GM19455 (cell line): ENCODE data around the gene TIA1.
A peak's percentile ranks its signal among the peaks of the same experiment; 100 is the strongest.
"Not testable (repeated sequence)": the region's sequence is repeated elsewhere in the genome, so short reads cannot be mapped to it uniquely, and the experiment has no call there.

Experiments
- ATAC-seq: cut with Tn5 transposase; IDR thresholded peaks from one replicate; pipeline ENCODE4 v1.9.1; 2021; ENCODE audit not compliant: unreplicated experiment

The TIA1 gene, protein sequence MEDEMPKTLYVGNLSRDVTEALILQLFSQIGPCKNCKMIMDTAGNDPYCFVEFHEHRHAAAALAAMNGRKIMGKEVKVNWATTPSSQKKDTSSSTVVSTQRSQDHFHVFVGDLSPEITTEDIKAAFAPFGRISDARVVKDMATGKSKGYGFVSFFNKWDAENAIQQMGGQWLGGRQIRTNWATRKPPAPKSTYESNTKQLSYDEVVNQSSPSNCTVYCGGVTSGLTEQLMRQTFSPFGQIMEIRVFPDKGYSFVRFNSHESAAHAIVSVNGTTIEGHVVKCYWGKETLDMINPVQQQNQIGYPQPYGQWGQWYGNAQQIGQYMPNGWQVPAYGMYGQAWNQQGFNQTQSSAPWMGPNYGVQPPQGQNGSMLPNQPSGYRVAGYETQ

DNA sequence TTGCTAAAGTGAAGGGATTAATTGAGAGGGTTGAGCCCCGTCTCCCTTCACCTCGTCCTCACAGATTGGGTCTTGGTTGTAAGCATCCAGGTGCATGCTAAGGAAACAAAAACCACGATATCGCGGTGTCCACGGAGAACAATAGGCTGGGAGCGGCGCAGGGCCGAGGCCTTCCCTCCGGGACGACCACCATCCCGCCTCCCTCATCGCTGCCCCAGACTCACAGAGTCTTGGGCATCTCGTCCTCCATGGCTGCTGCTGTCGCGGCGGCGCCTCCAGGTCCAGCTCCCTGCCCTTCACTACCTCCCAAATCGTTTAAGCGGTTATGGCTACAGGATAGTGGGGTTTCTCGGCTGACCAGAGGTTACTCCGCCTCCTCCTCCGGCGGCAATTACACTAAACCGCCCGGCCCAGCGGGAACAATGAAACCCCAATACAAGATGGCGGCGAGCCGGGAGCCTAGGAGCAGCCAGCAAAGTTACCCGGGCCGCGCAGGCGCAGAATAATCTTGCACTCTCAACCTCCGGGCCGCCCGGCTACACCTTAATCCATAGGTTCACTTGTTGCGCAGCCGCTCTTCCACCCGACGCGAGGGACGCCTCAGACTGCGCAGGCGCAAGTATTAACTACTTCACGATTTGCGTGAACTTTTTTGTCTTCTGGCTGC is at the start of gene TIA1:
TIA1 (minus strand) TSS at position 448 of the 667 bp plus-strand sequence; CDS start at position 250, 198 bp downstream.
- ATAC-seq, result peak; percentile 91

- ATAC-seq, result not testable (repeated sequence)
Measured at GRCh38 chr2:70297828-70298227, 49.4 kb upstream of the TIA1 start.

DNA sequence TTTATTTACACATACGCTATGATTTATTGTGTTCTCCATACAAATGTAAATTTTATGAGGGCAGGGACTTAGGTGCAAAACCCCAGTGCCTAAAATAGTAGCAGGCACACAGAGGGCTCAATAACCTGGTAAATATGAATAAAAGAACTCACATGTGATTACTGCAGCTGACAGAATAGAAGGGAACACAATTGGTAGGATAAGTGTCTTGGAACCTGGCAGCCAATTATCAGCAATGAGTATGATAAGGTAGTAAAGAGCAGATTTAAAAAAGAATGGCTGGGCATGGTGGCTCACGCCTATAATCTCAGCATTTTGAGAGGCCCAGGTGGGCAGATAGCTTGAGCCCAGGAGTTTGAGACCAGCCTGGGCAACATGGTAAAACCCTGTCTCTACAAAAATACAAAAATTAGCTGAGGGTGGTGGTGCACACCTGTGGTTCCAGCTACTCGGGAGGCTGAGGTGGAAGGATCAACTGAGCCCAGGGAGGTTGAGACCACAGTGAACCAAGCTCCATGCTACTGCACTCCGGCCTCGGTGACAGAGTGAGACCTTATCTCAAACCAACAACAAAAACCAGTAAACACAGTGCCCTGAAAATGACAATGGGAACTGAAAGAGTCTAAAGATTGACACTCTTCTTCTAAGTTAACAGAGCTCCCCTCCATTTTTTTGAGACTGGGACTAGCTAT is 35.2 kb upstream of the TIA1 start:
- ATAC-seq, result no peak

- ATAC-seq, result no peak
Measured at GRCh38 chr2:70282439-70282838, 34.0 kb upstream of the TIA1 start.

GRCh38 chr2:70280242-70280798 is 31.9 kb upstream of the TIA1 start:
- ATAC-seq, result no peak

DNA sequence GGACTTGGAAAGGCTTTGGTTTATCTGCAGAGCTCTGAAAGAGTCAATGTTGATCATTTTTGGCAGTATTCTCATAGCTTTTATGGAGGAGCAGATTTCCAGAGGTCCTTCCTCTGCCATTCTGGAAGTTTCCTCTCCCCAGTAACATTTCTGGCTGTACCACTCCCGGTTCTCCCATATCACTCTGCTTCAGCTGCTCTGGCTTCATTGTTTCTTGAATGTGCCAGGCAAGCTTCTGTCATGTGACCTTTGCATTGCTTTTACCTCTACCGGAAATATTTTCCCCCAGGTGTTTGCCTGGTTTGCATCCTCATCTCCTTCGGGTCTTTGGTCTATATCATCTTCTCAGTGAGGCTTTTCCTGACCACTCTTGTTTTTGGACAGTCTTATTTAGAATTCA is 21.9 kb upstream of the TIA1 start:
- ATAC-seq, result no peak

DNA sequence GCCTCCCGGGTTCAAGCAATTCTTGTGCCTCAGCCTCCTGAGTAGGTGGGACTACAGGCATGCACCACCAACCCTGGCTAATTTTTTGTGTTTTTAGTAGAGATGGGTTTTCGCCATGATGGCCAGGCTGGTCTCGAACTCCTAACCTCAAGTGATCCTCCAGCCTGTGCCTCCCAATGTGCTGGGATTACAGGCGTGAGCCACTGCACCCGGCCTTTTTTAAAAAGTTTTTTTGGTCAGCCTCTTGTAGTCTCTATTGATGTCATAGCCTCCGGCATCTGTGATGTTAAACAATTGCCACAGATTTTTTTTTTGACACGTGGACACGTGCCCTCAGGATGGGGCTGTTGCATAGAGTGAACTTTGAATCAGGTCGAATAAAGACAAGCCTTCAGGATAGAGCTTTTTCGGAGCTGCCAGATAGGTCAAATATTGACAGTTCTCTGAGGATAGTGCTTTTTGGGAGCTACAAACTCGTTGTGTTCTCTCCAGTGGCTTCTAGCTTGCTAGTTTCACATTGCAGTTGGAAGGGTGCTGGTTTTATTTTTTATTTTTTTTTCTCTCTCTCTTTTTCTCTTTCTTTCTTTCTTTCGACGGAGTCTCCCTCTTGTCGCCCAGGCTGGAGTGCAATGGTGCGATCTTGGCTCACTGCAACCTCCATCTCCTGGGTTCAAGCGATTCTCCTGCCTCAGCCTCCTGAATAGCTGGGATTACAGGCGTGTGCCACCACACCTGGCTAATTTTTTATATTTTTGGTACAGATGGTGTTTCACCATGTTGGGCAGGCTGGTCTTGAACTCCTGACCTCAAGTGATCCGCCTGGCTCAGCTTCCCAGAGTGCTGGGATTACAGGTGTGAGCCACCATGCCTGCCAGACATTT is 21.2 kb upstream of the TIA1 start:
- ATAC-seq, result not testable (repeated sequence)

- ATAC-seq, result not testable (repeated sequence)
Measured at GRCh38 chr2:70266925-70267324, 18.5 kb upstream of the TIA1 start.

GRCh38 chr2:70261501-70261900 is 13.1 kb upstream of the TIA1 start:
- ATAC-seq, result no peak

GRCh38 chr2:70258532-70258875 is 10.1 kb upstream of the TIA1 start:
- peak; percentile 11 for ATAC-seq

DNA sequence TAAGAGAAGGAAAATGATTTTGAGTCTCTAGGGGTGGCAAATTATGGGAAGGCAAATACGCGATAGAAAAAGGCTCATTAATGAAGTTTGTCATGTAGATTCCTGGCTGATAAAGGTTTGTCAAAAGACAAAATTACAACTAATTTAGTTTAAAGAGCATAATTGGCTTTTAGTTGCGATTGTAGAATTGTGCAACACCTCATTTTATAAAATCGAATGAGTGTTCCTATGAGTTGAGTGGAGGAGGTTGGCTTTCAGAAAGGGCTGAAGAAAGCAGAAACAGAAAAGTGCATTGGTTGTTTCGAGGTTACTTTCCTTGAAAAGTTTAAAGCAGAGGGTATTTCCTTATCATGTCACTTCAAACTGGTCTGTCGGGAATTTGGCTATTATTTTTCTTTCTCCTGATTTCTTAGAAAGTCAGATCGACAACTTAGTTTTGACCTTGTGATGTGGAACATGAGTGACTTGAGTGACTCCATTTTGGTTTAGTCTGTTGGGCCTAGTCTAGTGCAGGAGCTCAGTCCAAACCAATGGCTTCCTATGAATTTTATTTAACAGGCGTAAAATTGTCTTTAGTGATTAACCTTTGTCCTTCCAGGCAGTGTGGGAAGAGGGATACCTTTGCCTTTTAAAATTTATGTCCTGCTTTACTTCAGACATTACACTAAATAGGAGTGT is 7.3 kb upstream of the TIA1 start:
- no peak for ATAC-seq

DNA sequence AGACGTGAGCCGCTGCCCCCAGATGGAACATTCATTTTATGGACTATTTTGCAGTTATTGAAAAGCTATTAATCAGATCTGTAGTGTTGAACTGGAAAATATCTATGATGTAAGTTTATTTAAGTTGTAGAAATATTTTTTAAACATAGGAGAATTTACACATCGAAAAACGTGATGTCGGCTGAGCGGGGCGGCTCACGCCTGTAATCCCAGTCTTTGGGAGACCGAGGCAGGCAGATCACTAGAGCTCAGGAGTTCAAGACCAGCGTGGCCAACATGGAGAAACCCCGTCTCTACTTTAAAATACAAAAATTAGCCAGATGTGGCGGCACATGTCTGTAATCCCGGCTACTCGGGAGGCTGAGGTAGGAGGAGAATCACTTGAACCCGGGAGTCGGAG is 2.0 kb upstream of the TIA1 start:
- no peak for ATAC-seq

DNA sequence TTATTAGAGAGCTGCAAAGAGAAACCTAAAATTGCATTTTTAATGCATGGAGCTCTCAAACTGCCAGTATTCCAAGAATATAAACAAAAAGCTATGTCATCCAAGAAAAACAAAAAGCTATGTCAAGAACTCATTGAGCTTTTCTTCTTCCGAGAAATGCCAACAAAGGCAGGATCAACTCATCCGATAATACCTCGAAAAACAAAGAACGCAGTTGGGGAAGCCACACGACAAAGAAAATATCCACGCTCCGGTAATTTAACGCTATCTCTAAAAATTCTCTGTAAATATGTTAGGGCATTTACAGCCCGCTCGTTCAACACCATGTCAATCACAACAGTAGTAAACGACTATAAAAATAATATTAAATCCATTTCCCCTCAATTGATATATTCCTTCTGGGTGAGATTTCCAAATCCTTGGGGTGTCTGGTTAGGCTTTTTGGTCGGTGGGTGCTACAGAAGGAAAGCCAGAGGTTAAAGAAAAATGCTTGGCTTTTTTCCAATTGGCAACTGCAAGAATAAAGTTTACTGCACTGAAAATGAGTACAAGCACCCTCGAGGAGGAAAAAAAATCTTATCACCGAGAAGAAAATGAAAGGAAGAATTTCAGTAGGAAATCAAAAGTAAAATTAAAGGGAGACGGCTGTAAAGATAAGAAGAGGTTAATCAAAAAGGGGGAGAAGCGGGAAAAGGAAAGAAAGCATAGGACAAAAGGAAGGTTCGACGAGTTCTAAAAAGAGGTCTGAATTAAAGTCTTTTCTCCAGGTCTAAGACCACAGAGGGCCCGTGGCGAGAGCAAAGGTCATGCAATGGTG is 856 bp downstream of the TIA1 start:
- ATAC-seq, result no peak

DNA sequence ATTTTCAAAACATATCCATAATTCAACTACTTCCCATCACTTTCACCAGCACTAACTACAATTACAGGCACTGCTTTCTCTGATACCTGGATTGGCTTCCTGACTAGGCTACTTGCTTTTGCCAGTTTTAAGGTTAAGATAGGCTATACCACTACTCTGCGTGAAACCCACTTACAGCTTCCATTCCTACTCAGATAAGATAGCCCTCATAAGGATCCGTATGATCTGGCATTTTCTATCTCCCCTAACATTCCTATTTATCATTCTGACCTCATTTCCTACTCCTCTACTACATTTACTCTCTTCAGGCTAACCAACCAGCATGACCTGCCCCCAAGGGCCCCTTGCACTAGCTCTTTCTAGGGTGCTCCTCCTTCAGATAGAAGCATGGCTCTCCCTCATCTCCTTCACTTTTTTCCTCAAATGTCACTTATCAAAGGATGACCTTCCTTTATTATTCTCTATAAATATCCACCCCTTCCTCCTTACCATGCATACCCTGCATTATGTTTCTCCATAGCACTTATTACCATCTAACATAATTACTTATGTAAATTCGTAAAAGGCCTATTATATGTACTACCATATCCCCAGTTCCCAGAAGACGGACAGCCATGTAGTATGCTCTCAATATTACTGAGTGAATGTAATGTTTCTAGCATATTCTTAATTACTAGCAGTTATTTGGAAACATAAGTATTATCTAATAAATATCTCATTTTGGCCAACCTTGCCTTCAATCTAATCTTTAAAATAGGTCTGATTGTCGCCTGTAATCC is 4.4 kb downstream of the TIA1 start:
- ATAC-seq, result no peak

DNA sequence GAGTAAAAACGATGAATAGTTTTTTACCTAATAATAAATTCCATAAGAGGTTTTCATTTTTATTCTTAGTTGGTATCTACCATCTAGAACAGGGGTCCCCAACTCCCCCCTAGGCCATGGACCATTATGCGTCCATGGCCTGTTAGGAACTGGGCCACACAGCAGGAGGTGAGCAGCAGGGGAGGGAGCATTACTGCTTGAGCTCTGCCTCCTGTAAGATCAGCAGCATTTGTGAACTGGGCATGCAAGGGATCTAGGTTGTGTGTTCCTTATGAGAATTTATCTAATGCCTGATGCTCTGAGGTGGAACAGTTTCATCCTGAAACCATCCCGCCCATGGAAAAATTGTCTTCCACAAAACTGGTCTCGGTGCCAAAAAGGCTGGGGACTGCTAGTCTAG is 5.9 kb downstream of the TIA1 start:
- ATAC-seq, result no peak

GRCh38 chr2:70241340-70241739 is 7.1 kb downstream of the TIA1 start:
- ATAC-seq, result no peak

- ATAC-seq, result no peak
Measured at GRCh38 chr2:70240599-70240998, 7.8 kb downstream of the TIA1 start.

GRCh38 chr2:70233926-70234325 is 14.5 kb downstream of the TIA1 start:
- no peak for ATAC-seq

DNA sequence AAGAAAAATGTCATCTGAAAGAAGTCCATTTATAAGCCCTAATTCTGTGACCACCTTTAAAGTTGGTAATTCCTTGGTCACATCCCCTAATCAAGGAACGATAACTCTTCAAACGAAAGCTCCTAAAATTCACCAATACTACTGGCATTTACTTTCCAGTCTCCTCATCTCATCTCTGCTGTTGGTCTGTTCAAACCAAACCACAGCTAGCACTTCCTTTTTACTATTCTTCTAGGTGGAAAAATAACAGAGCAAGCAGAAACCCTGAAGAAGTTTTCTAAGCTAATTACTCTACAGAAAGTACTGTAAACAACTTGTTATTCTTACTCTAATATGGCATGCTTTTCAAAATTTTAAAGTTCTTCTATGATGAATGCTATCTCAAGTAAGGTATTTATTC is 21.6 kb downstream of the TIA1 start:
- ATAC-seq, result no peak
